HL-60 (cell line): ENCODE results near the gene CT45A3.
"Not testable (repeated sequence)": the region's sequence is repeated elsewhere in the genome, so short reads cannot be mapped to it uniquely, and the experiment has no call there.

Source experiments
- DNase-seq, 2 experiments: peaks; one replicate each; pipeline ENCODE4 v3.0.0-alpha.2; 2010 to 2020; ENCODE audit warnings: low read depth in 1 of 2, low spot score in 1 of 2
- H3K27ac ChIP-seq: fragments of 250-450 bp; sonication (Bioruptor Pico); replicated peaks from 2 replicates; pipeline ENCODE4 v1.5.1; 2020; ENCODE audit warnings: mild to moderate bottlenecking, moderate library complexity
- H3K27me3 ChIP-seq: fragments of 250-450 bp; sonication (Bioruptor Pico); 2 replicates; pipeline ENCODE4 v1.5.1; 2021; ENCODE audit warnings: mild to moderate bottlenecking, moderate library complexity; ENCODE audit not compliant: insufficient read depth, poor library complexity, severe bottlenecking
- H3K4me3 ChIP-seq: replicated peaks from 2 replicates; pipeline ENCODE4 v1.5.1; 2011; ENCODE audit warnings: mild to moderate bottlenecking, control low read depth, low read length; ENCODE audit not compliant: insufficient read depth
- CTCF ChIP-seq: IDR thresholded peaks from one replicate; pipeline ENCODE4 v1.5.1; 2011; ENCODE audit warnings: low read length, control low read depth, inconsistent platforms; ENCODE audit not compliant: insufficient read depth
- GABPA ChIP-seq: IDR thresholded peaks from 2 replicates; pipeline ENCODE4 v1.6.1; 2012; ENCODE audit warnings: low read depth
- POLR2AphosphoS5 ChIP-seq: IDR thresholded peaks from 2 replicates; pipeline ENCODE4 v1.6.1; 2012; ENCODE audit warnings: low read depth
- SPI1 ChIP-seq: IDR thresholded peaks from 2 replicates; pipeline ENCODE4 v1.6.1; 2012; ENCODE audit warnings: low read depth, mild to moderate bottlenecking, borderline replicate concordance
- TF ChIP-seq, protein P1 (sequence below): IDR thresholded peaks from 2 replicates; pipeline ENCODE4 v1.6.1; 2012; ENCODE audit warnings: low read depth; ENCODE audit not compliant: insufficient replicate concordance

Gene CT45A3

DNA sequence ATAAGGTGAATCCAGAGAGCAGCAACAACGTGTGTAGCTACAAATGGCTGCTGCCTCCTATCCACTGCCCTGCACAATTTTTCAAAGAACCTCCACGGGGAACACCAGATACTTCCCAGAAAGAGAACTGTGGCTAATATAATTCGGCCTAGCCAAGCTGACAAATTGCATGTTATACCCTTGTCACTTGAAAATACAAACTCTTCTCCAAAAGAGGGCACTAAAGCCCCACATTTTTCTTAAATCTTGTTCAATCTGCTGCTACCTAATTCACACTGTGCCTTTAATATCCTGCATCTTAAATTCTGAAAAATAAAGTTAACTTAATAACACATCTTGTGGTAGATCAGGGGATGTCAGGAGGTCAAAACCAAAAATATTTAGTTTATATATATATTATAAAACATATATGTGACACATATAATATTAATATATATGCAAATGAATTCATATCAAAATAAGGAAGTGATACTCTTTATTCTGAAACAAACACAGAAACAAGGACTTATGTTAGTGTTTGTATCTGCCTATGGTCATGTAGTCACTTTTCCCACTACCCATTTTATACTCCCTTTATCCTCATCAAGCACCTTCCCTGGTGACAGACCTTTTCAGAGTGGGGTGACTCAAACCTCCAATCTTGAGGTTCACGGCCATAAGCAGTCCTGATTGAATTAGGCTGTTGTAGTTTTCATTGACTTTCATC, 30.5 kb downstream of the CT45A3 start:
- Histone ChIP-seq H3K27ac (no peak overlapping the region), H3K4me3 (no peak overlapping the region), H3K27me3 (no peaks in the 10 kb centered on the region)
- no peak for DNase-seq
- TF ChIP-seq, protein P1, sequence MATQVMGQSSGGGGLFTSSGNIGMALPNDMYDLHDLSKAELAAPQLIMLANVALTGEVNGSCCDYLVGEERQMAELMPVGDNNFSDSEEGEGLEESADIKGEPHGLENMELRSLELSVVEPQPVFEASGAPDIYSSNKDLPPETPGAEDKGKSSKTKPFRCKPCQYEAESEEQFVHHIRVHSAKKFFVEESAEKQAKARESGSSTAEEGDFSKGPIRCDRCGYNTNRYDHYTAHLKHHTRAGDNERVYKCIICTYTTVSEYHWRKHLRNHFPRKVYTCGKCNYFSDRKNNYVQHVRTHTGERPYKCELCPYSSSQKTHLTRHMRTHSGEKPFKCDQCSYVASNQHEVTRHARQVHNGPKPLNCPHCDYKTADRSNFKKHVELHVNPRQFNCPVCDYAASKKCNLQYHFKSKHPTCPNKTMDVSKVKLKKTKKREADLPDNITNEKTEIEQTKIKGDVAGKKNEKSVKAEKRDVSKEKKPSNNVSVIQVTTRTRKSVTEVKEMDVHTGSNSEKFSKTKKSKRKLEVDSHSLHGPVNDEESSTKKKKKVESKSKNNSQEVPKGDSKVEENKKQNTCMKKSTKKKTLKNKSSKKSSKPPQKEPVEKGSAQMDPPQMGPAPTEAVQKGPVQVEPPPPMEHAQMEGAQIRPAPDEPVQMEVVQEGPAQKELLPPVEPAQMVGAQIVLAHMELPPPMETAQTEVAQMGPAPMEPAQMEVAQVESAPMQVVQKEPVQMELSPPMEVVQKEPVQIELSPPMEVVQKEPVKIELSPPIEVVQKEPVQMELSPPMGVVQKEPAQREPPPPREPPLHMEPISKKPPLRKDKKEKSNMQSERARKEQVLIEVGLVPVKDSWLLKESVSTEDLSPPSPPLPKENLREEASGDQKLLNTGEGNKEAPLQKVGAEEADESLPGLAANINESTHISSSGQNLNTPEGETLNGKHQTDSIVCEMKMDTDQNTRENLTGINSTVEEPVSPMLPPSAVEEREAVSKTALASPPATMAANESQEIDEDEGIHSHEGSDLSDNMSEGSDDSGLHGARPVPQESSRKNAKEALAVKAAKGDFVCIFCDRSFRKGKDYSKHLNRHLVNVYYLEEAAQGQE: no peak
- no peak for TF ChIP-seq GABPA
- TF ChIP-seq POLR2AphosphoS5: no peak
- TF ChIP-seq SPI1: no peak
- no peak for TF ChIP-seq CTCF

- H3K27me3 ChIP-seq, H3K27ac ChIP-seq, H3K4me3 ChIP-seq, DNase-seq: not testable (repeated sequence)
These were observed 33.3 kb downstream of the CT45A3 start for GRCh38 chrX:135734666-135735065.

DNA sequence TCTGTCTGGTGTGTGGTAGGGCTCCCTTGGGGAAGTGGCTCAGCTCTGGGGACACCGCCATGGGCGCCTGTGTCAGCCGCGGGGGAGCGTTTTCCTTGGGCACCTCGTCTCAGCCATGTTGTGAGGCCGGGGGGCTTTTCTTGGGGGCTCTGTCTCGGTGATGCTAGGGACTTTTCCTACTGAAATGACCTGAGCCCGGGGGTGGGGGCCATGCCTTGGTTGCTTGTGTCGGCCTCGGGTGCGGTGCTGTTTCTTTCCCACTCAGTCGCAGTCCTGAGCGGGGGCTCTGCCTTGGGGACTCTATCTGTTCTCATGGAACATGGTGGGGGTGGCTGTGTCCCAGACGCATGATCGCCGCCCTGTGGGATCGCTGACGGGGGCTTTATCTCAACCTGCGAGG, 54.2 kb downstream of the CT45A3 start:
- no peaks in the 10 kb centered on the region for H3K27me3 ChIP-seq
- no peak for TF ChIP-seq POLR2AphosphoS5
- TF ChIP-seq SPI1: no peak
- TF ChIP-seq GABPA: no peak
- TF ChIP-seq, protein P1: no peak
- TF ChIP-seq CTCF: no peak
- no peak for DNase-seq
- no peak overlapping the region for H3K27ac ChIP-seq
- H3K4me3 ChIP-seq: no peak overlapping the region

DNA sequence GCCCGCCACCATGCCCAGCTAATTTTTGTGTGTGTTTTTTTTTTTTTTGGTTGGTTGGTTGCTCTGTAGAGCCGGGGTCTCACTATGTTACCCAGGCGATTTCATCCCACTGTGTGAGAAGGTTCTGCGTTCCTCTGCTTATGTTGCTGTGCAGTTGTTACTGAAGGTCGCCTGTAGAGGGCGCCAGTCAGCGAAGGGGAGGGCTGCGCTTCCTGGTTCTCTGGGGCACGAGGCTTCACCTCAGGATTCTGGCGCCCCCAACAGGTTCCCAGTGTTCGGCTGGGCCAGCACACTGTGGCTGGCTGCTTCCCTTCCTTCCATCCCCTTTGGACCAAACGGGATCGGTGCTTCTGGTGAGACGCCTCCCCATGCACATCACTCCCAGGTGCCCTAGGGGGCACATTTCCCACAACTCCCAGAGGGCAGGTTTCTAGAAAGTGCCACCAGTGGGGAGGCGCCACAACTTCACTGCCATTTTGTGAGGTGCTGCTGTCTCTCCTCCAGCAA, 54.8 kb downstream of the CT45A3 start, which contains the start of gene CT45A1:
TSS of gene CT45A1 (plus strand) at position 457 of the 507 bp plus-strand sequence. CDS start 5,302 bp downstream, outside the sequence.
- not testable (repeated sequence) for DNase-seq, H3K27ac ChIP-seq, H3K27me3 ChIP-seq, H3K4me3 ChIP-seq
